Prostate gland (tissue), 2 donors: ENCODE data around the gene CEP41. TPM values are rescaled to one million over a fixed set of nuclear protein-coding genes. Genes with fewer than 3 reads are reported as not detected.

ENCODE experiments used
- DNase-seq: peaks from one replicate; pipeline ENCODE4 v3.0.0-alpha.2; 2019; ENCODE audit warnings: low spot score
- H3K27ac ChIP-seq, 2 donors: fragments of 200-600 bp; sonication (generic); 2 replicates each; pipeline ENCODE4 v1.5.1; 2017 to 2019
- H3K27me3 ChIP-seq: fragments of 200-600 bp; sonication (generic); replicated peaks from 2 replicates; pipeline ENCODE4 v1.5.1; 2019; ENCODE audit not compliant: insufficient read depth
- H3K36me3 ChIP-seq, 2 donors: fragments of 200-600 bp; sonication (generic); 1 replicate in 1 of 2; 2 replicates in 1 of 2; pipeline versions ENCODE4 v1.5.1 to v1.8.1; 2017 to 2019
- H3K4me1 ChIP-seq: fragments of 200-600 bp; sonication (generic); replicated peaks from 2 replicates; pipeline ENCODE4 v1.5.1; 2019
- H3K4me3 ChIP-seq, 2 donors: fragments of 200-600 bp; sonication (generic); 2 replicates each; pipeline ENCODE4 v1.5.1; 2017 to 2019
- H3K9me3 ChIP-seq: fragments of 200-600 bp; sonication (generic); 2 replicates; pipeline ENCODE4 v1.5.1; 2017
- CTCF ChIP-seq, 4 experiments: fragments of 200-600 bp in 2 of 4; fragments of 450-650 bp in 2 of 4; sonication (generic) in 2 of 4; IDR thresholded peaks; 1 replicate in 3 of 4; 2 replicates in 1 of 4; pipeline ENCODE4 v1.5.1; 2016 to 2019; ENCODE audit warnings: antibody characterized with exemption in 4 of 4, mild to moderate bottlenecking in 2 of 4, moderate library complexity in 2 of 4
- POLR2A ChIP-seq: fragments of 450-650 bp; IDR thresholded peaks from one replicate; pipeline ENCODE4 v1.6.1; 2016; ENCODE audit warnings: antibody characterized with exemption, mild to moderate bottlenecking
- POLR2AphosphoS5 ChIP-seq: sonication (generic); formaldehyde crosslinking; IDR thresholded peaks from one replicate; pipeline ENCODE4 v1.6.1; 2017; ENCODE audit warnings: antibody characterized with exemption
- WGBS: methylation state at CpG from one replicate; pipeline ENCODE4 v1.1.5; 2018; 5-methylcytosine and 5-hydroxymethylcytosine counted together
- intact Hi-C: fragments of 100-400 bp; cut with DNase I; formaldehyde crosslinking; loops from one replicate; pipeline ENCODE4 v1.14.2; 2022
- total RNA-seq, 2 donors: library from RNA; depleted of rRNA; stranded (reverse); fragments of >200 nt; gene quantifications; one replicate each; pipeline ENCODE4 v1.1.0, GENCODE V29; 2016

The CEP41 gene
- total RNA-seq, 2 donors from 2014 or later: 6.6 to 16.2 TPM

- no peak for TF ChIP-seq POLR2AphosphoS5
- TF ChIP-seq POLR2A: no peak
- TF ChIP-seq CTCF (IDR thresholded peaks at IDR 0.05): no peak
- Histone ChIP-seq H3K27me3 (no peaks in the 10 kb centered on the region), H3K4me3 (no peak overlapping the region), H3K4me1 (no peaks in the 10 kb centered on the region), H3K9me3 (no peaks in the 10 kb centered on the region), H3K36me3 (no peaks in the 10 kb centered on the region), H3K27ac (no peak overlapping the region)
- WGBS: 85% methylated on average over 12 of the region's 12 CpGs
- no peak for DNase-seq
- intact Hi-C loops: no loop called here
These were observed 53.0 kb downstream of the CEP41 start for GRCh38 chr7:130387628-130388403.

GRCh38 chr7:130387306-130387627 is 53.5 kb downstream of the CEP41 start:
- Histone ChIP-seq H3K4me3 (no peak overlapping the region), H3K27me3 (no peaks in the 10 kb centered on the region), H3K36me3 (no peaks in the 10 kb centered on the region), H3K27ac (no peak overlapping the region), H3K4me1 (no peaks in the 10 kb centered on the region), H3K9me3 (no peaks in the 10 kb centered on the region)
- intact Hi-C loops: no loop called here
- no peak for DNase-seq
- no peak for TF ChIP-seq CTCF (IDR thresholded peaks at IDR 0.05)
- no peak for TF ChIP-seq POLR2A
- no peak for TF ChIP-seq POLR2AphosphoS5
- WGBS: 90% methylated on average over 3 of the region's 3 CpGs

- no peak overlapping the region for H3K4me3 ChIP-seq
- no peaks in the 10 kb centered on the region for H3K36me3 ChIP-seq
- H3K9me3 ChIP-seq: no peaks in the 10 kb centered on the region
- 98% methylated on average over 3 of the region's 3 CpGs for WGBS
- no peak for DNase-seq
- no peak for TF ChIP-seq POLR2AphosphoS5
- H3K27me3 ChIP-seq: no peaks in the 10 kb centered on the region
- no peak overlapping the region for H3K27ac ChIP-seq
- H3K4me1 ChIP-seq: no peaks in the 10 kb centered on the region
- intact Hi-C loops: no loop called here
These were observed 53.9 kb downstream of the CEP41 start for GRCh38 chr7:130386876-130387275.

GRCh38 chr7:130385600-130386066 is 55.2 kb downstream of the CEP41 start:
- Histone ChIP-seq H3K9me3 (no peaks in the 10 kb centered on the region), H3K4me1 (no peaks in the 10 kb centered on the region), H3K36me3 (no peaks in the 10 kb centered on the region), H3K27me3 (no peaks in the 10 kb centered on the region), H3K27ac (no peak overlapping the region), H3K4me3 (no peak overlapping the region)
- TF ChIP-seq POLR2AphosphoS5: no peak
- TF ChIP-seq POLR2A: no peak
- TF ChIP-seq CTCF (IDR thresholded peaks at IDR 0.05): no peak
- WGBS: 97% methylated on average over 6 of the region's 6 CpGs
- no peak for DNase-seq
- intact Hi-C loops: no loop called here

GRCh38 chr7:130384841-130385599 is 55.8 kb downstream of the CEP41 start:
- Histone ChIP-seq H3K9me3 (no peaks in the 10 kb centered on the region), H3K27ac (no peak overlapping the region), H3K4me3 (no peak overlapping the region), H3K4me1 (no peaks in the 10 kb centered on the region), H3K27me3 (no peaks in the 10 kb centered on the region), H3K36me3 (no peaks in the 10 kb centered on the region)
- DNase-seq: no peak
- no peak for TF ChIP-seq POLR2A
- TF ChIP-seq CTCF (IDR thresholded peaks at IDR 0.05): no peak
- TF ChIP-seq POLR2AphosphoS5: no peak
- WGBS: 91% methylated on average over 13 of the region's 13 CpGs
- intact Hi-C loops: no loop called here
